MCF 10A (cell line): ENCODE results near the gene CCDC24. TPM values are rescaled to one million over a fixed set of nuclear protein-coding genes. Genes with fewer than 3 reads are reported as not detected.

Experiments used
- BruUV-seq: library from RNA; stranded (reverse); fragments of 400-500 nt; replicated peaks from 2 replicates; lab custom pipeline; 2021; lab: Mats Ljungman, UMichigan
- CTCF ChIA-PET: fragments of 300-600 bp; sonication (Branson Sonifier 250); formaldehyde crosslinking; extraction: SDS; loops from one replicate; lab custom pipeline; 2021; ENCODE audit warnings: antibody characterized with exemption, inconsistent platforms; lab: Yijun Ruan, JAX
- POLR2A ChIA-PET: fragments of 300-600, 350-650 bp; sonication (Branson Sonifier 250); formaldehyde crosslinking; extraction: SDS; loops from one replicate; lab custom pipeline; 2020; ENCODE audit warnings: antibody characterized with exemption, inconsistent platforms; lab: Yijun Ruan, JAX
- DNase-seq: peaks from one replicate; pipeline ENCODE4 v3.0.0-alpha.2; 2018; ENCODE audit not compliant: unreplicated experiment
- H3K27ac Mint-ChIP-seq: one replicate; pipeline ENCODE4 v1.8.0; 2022; ENCODE audit warnings: mild to moderate bottlenecking, low read depth, mixed read lengths; ENCODE audit not compliant: unreplicated experiment
- H3K27me3 Mint-ChIP-seq: one replicate; pipeline ENCODE4 v1.8.0; 2022; ENCODE audit warnings: mixed read lengths; ENCODE audit not compliant: insufficient read depth, unreplicated experiment
- H3K36me3 Mint-ChIP-seq: one replicate; pipeline ENCODE4 v1.8.0; 2022; ENCODE audit warnings: mild to moderate bottlenecking, moderate library complexity, mixed read lengths; ENCODE audit not compliant: insufficient read depth, unreplicated experiment
- H3K4me1 Mint-ChIP-seq: one replicate; pipeline ENCODE4 v1.8.0; 2022; ENCODE audit warnings: mixed read lengths; ENCODE audit not compliant: insufficient read depth, unreplicated experiment
- H3K4me3 Mint-ChIP-seq: one replicate; pipeline ENCODE4 v1.8.0; 2022; ENCODE audit warnings: mild to moderate bottlenecking, moderate library complexity, mixed read lengths; ENCODE audit not compliant: unreplicated experiment
- H3K9me3 Mint-ChIP-seq: one replicate; pipeline ENCODE4 v1.8.0; 2022; ENCODE audit warnings: mixed read lengths; ENCODE audit not compliant: unreplicated experiment
- CTCF ChIP-seq: fragments of 200-600 bp; IDR thresholded peaks from one replicate; pipeline ENCODE4 v1.8.0; 2022; ENCODE audit warnings: antibody characterized with exemption, mild to moderate bottlenecking; ENCODE audit not compliant: unreplicated experiment
- intact Hi-C: fragments of 100-400 bp; cut with micrococcal nuclease; formaldehyde crosslinking; loops from 2 replicates; pipeline ENCODE4 v1.14.1; 2022
- total RNA-seq: library from RNA; stranded (reverse); gene quantifications from 2 replicates; pipeline ENCODE4 v1.2.3, GENCODE V29; 2022

The CCDC24 gene
- total RNA-seq, 1 experiment from 2014 or later: 4.8 TPM

- intact Hi-C loops: loop anchor here (2.0 kb wide), 2 partner anchors 24 to 218 kb away; no protein-coding TSS in a partner anchor
- Mint-ChIP-seq H3K27ac (peak overlapping the region; percentile 10), H3K4me3 (peak overlapping the region; percentile 63), H3K9me3 (no peaks in the 10 kb centered on the region), H3K4me1 (peaks cover 55% of the 10 kb centered on the region), H3K36me3 (peaks cover 32% of the 10 kb centered on the region), H3K27me3 (no peaks in the 10 kb centered on the region)
- no TSS peak for BruUV-seq
- ChIA-PET CTCF (interaction anchor here (0.6 to 0.7 kb wide), 2 partner anchors 25 to 1023 kb away, joined by 3 read pairs; no protein-coding TSS in a partner anchor), POLR2A (interaction anchor here (0.7 to 1.2 kb wide), 6 partner anchors 9 to 233 kb away, joined by 3 to 5 read pairs (median 3); no protein-coding TSS in a partner anchor)
- peak; percentile 64 for DNase-seq
- no peak for TF ChIP-seq CTCF
Measured at GRCh38 chr1:43980255-43981134, 10.9 kb upstream of the CCDC24 start.

- Mint-ChIP-seq H3K36me3 (peaks cover 37% of the 10 kb centered on the region), H3K27me3 (no peaks in the 10 kb centered on the region), H3K4me3 (peak overlapping the region; percentile 63), H3K9me3 (no peaks in the 10 kb centered on the region), H3K4me1 (peaks cover 55% of the 10 kb centered on the region), H3K27ac (peak overlapping the region; percentile 10)
- no TSS peak for BruUV-seq
- ChIA-PET POLR2A (interaction anchor here (0.7 to 1.0 kb wide), 3 partner anchors 9 to 234 kb away, joined by 3 to 4 read pairs (median 3); no protein-coding TSS in a partner anchor), CTCF (no interaction called here)
- TF ChIP-seq CTCF: no peak
- no peak for DNase-seq
- intact Hi-C loops: loop anchor here (2.0 kb wide), 2 partner anchors 24 to 218 kb away; no protein-coding TSS in a partner anchor
Measured at GRCh38 chr1:43981135-43981491, 10.3 kb upstream of the CCDC24 start.

- intact Hi-C loops: loop anchor here (2.0 kb wide), 2 partner anchors 23 to 219 kb away; no protein-coding TSS in a partner anchor
- ChIA-PET POLR2A (no interaction called here), CTCF (no interaction called here)
- no peaks in the 10 kb centered on the region for H3K9me3 Mint-ChIP-seq
- no peak overlapping the region for H3K27ac Mint-ChIP-seq
- no peak for DNase-seq
- H3K36me3 Mint-ChIP-seq: peaks cover 32% of the 10 kb centered on the region
- TF ChIP-seq CTCF: no peak
- H3K4me3 Mint-ChIP-seq: peak overlapping the region; percentile 63
- BruUV-seq: no TSS peak
- peaks cover 52% of the 10 kb centered on the region for H3K4me1 Mint-ChIP-seq
- H3K27me3 Mint-ChIP-seq: no peaks in the 10 kb centered on the region
Measured at GRCh38 chr1:43981636-43982035, 9.8 kb upstream of the CCDC24 start.

- no peak for TF ChIP-seq CTCF
- Mint-ChIP-seq H3K27ac (no peak overlapping the region), H3K4me1 (peaks cover 46% of the 10 kb centered on the region), H3K27me3 (no peaks in the 10 kb centered on the region), H3K4me3 (peak overlapping the region; percentile 15), H3K36me3 (peaks cover 26% of the 10 kb centered on the region), H3K9me3 (no peaks in the 10 kb centered on the region)
- ChIA-PET CTCF (interaction anchor here (0.7 kb wide), 1 partner anchor 18 kb away, joined by 3 read pairs; no protein-coding TSS in a partner anchor), POLR2A (no interaction called here)
- intact Hi-C loops: no loop called here
- DNase-seq: no peak
- no TSS peak for BruUV-seq
Measured at GRCh38 chr1:43982241-43982640, 9.2 kb upstream of the CCDC24 start.
